GM12865 (cell line): Measurements from ENCODE around the gene TMEM164.

ENCODE experiments used
- DNase-seq: peaks from one replicate; pipeline ENCODE4 v3.0.0; 2010; ENCODE audit warnings: low read depth
- H3K4me3 ChIP-seq: 2 replicates; pipeline ENCODE4 v1.5.1; 2011; ENCODE audit warnings: mild to moderate bottlenecking, low read depth, low read length, control low read depth
- TF ChIP-seq, protein P1 (sequence below): IDR thresholded peaks from 2 replicates; pipeline ENCODE4 v1.5.1; 2011; ENCODE audit warnings: low read length, control low read depth, low read depth, inconsistent platforms; ENCODE audit not compliant: insufficient read depth; ENCODE audit errors: missing control alignments

Gene TMEM164

DNA sequence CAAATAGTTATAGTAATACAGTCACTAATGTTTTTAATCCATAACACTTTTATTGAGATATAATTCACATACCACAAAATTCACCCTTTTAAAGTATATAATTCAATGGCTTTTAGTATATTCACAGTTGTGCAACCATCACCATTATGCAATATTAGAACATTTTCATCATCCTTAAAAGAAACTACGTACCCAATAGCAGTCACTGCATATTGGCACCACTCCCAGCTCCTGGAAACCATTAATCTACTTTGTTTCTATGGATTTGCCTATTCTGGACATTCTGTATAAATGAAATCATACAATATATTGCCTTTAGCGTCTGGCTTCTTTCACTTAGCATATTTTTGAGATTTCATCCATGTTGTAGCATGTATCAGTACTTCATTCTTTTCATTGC is 215.7 kb downstream of the TMEM164 start:
- TF ChIP-seq, protein P1, sequence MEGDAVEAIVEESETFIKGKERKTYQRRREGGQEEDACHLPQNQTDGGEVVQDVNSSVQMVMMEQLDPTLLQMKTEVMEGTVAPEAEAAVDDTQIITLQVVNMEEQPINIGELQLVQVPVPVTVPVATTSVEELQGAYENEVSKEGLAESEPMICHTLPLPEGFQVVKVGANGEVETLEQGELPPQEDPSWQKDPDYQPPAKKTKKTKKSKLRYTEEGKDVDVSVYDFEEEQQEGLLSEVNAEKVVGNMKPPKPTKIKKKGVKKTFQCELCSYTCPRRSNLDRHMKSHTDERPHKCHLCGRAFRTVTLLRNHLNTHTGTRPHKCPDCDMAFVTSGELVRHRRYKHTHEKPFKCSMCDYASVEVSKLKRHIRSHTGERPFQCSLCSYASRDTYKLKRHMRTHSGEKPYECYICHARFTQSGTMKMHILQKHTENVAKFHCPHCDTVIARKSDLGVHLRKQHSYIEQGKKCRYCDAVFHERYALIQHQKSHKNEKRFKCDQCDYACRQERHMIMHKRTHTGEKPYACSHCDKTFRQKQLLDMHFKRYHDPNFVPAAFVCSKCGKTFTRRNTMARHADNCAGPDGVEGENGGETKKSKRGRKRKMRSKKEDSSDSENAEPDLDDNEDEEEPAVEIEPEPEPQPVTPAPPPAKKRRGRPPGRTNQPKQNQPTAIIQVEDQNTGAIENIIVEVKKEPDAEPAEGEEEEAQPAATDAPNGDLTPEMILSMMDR, result no peak
- no peak for DNase-seq
- H3K4me3 ChIP-seq, result no peak overlapping the region

- TF ChIP-seq, protein P1, result no peak
- DNase-seq, result no peak
- H3K4me3 ChIP-seq, result no peak overlapping the region
These were observed 217.0 kb downstream of the TMEM164 start for GRCh38 chrX:110219920-110220319.

DNA sequence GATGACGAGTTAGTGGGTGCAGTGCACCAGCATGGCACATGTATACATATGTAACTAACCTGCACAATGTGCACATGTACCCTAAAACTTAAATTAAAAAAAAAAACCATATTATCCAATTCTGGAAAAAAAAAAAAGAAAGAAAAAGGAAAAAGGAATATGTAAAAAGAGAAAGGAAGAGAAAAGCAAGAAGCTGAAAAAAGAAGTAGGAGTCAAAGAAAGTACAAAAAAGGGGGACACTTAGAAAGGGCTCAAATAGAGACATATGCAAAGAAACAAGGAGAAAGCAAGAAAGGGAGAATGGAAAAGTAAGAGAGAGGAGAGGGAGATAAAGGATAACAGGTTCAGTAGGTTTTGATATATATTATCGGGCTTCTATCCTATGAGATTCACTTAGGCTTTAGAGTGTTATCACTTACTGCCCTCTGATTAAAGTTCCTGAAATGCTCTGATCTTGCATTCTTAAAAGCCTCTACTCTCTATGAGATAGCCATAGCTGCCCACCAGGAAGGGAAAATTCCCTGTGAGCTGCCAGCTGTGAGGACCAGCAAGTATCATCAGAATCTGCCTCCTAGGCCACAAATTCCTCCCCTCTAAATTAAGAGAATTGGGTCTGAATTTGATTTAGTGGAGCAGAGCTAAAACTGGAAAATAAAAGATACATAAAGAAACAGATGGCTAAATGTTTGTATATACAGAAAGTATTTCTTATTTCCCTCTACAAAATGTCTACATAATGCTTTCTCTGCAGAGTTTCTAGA is 219.8 kb downstream of the TMEM164 start:
- TF ChIP-seq, protein P1, result no peak
- DNase-seq, result no peak
- no peak overlapping the region for H3K4me3 ChIP-seq

DNA sequence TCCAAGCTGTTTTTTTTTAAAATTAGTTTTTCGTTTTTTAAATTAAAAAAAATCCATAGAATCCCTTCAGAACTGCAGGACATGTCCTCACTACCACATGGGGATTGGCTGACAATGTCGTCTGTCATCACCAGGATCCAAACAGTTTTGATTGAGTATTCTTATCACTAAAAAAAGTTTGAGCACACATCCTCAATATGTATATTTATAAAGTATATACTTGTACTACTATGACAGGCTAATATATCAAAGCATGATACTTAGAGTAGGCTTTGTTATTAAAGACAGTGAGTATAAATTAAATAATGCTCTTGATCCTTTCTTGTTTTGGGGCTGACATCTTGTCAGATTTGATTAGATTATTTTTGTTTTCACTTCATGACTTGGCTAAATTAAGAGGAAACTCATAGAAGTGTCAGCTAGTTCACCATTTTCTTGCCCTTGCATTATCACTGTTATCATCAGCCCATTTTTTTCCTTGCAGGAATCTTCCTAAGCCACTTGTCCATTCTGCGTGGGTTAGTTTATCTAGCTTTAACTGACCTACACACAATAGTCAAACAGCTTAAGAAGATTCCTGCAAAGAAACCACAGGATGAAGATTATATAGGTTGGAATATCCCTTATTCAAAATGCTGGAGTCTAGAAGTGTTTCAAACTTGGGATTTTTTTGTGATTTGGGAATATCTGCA is 222.2 kb downstream of the TMEM164 start:
- TF ChIP-seq, protein P1, result no peak
- no peak overlapping the region for H3K4me3 ChIP-seq
- no peak for DNase-seq

DNA sequence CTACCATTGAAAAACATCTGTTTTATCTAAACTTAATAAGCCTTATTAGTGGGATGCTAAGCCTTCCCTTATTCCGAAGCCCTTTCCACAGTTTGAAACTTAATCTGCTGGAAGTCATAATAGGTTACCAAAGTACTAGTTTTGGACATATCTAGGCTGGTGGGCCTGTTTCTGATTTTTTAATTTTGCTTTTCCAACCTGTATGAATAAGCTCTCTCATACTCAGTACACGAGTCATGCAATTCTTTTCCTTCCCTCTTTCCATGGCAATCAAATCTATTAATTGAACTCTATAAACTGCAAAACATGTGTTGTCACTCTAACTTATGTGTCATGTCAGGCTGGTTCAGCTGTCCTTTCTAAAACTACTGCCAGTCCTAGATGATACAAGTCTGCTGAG is 224.0 kb downstream of the TMEM164 start:
- H3K4me3 ChIP-seq, result no peak overlapping the region
- DNase-seq, result no peak
- TF ChIP-seq, protein P1, result no peak
